Sciatic nerve (tissue), 2 donors: ENCODE results near the gene TMEM140. TPM values are rescaled to one million over a fixed set of nuclear protein-coding genes. Genes with fewer than 3 reads are reported as not detected.
"Not testable (repeated sequence)": the region's sequence is repeated elsewhere in the genome, so short reads cannot be mapped to it uniquely, and the experiment has no call there.

Source experiments
- ATAC-seq: fragments of 200-7000 bp; cut with Tn5 transposase; one replicate; pipeline ENCODE4 v1.9.1; 2020; ENCODE audit warnings: mild to moderate bottlenecking, moderate library complexity
- DNase-seq: peaks from one replicate; pipeline ENCODE4 v3.0.0-alpha.2; 2020; ENCODE audit warnings: low spot score
- intact Hi-C: fragments of 100-400 bp; cut with DNase I; formaldehyde crosslinking; loops from one replicate; pipeline ENCODE4 v1.14.2; 2022
- total RNA-seq: library from RNA; stranded (reverse); fragmentation: NEBNext Ultra II Directional; extraction: Animal tissue kit (Norgen Biotek cat#: 25700); gene quantifications from one replicate; pipeline ENCODE4 v1.2.1, GENCODE V29; 2021
- donor health status: DM: no; HTN: no; CAD: no.
- donor health status: DM: no; HTN: no; CAD: no.

Gene TMEM140
- 29.4 TPM for total RNA-seq

DNA sequence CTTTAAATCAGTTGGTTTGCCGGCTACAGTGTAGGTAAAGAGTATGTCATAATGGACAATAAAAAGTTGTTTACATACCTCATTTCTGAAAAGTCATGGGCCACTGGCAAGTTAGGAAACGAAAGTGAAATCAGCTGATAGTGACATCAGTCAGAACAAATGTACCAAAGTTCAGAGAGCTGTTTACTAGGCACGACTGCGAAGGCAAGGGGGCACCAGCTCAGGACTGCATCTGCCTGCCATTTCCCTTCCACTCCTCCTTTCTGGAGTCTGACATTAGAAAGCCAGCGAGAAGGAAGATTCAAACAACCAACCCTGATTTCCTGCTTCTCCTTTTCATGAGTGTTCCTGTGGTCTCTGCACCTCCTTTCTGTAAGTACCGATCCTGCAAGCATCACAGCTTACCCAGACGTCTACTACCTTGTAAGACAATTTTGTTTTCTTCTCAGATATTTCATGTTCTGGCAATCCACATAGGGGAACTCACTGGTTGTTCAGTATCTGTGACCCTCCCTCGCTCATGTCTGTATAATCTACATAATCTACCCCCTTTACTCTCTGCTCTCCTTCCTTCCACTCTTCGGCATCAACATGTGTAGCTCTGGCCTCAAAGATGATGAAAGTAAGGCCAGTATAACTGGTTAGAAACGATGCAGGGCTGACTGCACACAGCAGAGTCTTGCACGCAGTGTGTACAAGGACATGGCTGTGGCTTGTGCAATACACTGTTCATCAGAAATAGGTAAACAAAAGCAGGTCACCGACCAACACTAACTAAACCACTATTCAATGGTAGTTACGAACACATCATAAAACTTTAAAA, at the start of gene TMEM140:
Gene TMEM140 (plus strand): TSS at position 174 of the 823 bp plus-strand sequence. CDS start 16,370 bp downstream, outside the sequence.
- ATAC-seq = peak; percentile 94
- intact Hi-C loops = no loop called here
- no peak for DNase-seq

- ATAC-seq (no peak), DNase-seq (no peak)
- intact Hi-C loops = no loop called here
Measured at GRCh38 chr7:135098391-135098790, 49.5 kb upstream of the TMEM140 start.

DNA sequence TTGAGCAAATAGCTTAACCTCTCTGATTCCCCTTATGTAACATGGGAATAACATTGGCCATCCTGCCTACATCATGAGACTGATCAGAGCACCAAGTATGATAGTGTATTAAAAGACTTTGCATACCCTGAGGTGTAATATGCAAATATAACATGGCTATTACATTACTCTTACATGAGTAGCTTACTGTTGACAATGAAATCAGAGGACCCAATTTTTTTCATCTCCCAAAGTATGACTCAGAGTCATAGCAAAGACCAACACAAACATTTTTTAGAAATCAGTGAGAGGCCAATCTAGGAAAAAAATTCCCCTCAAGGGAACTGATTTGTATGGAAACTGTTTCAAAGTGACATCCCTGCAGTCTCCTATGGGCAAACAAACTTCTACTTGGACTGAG, 47.0 kb upstream of the TMEM140 start:
- DNase-seq (no peak), ATAC-seq (no peak)
- intact Hi-C loops = no loop called here

GRCh38 chr7:135102372-135102771, 45.5 kb upstream of the TMEM140 start:
- DNase-seq = no peak
- no peak for ATAC-seq
- intact Hi-C loops = no loop called here

DNA sequence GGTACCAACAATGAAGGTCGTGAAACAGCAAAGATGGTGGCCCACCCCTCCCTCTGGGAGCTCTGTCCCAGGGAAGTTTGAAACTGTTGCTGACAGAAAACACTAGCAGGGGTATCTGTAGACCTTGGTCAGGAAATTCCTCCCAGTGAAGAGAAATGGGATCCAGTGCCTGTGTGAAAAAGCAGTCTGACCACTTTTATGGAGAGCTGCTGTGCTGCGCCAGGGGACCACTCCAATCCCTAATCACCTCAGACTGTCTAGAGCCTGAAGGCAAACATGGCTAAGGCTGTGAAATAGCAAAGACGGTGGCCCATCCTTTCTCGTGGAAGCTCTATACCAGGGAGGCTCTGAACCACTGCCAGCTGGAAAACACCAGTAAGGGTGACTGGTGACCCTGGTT, 38.3 kb upstream of the TMEM140 start:
- ATAC-seq (no peak), DNase-seq (no peak)
- intact Hi-C loops = no loop called here

- ATAC-seq (no peak), DNase-seq (no peak)
- intact Hi-C loops = no loop called here
Measured at GRCh38 chr7:135109976-135110375, 37.9 kb upstream of the TMEM140 start.

DNA sequence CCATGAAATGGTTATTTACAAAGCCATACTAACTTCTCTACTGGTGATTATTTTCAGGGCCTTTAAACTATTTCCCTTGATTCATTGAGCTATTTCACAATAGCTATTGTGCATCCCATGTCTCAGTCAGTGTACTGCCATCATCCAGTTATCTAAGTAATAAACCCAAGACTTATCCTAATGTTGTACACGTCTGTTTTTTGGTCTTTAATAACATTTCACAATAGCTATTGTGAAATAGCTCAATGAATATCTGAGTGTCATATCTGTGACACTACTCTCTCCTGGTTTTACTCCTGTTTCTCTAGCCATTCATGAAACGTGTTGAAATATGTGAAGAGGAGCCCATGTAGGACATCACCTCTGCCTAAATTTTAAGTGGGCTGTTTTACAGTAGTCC, 36.5 kb upstream of the TMEM140 start:
- peak; percentile 41 for ATAC-seq
- intact Hi-C loops = no loop called here

GRCh38 chr7:135114622-135115021, 33.2 kb upstream of the TMEM140 start:
- DNase-seq = no peak
- intact Hi-C loops = no loop called here
- no peak for ATAC-seq

More for the DNA sequence above, 36.5 kb upstream of the TMEM140 start:
- DNase-seq = no peak

- ATAC-seq (no peak), DNase-seq (no peak)
- intact Hi-C loops = no loop called here
Measured at GRCh38 chr7:135117096-135117495, 30.8 kb upstream of the TMEM140 start.

- no peak for ATAC-seq
- intact Hi-C loops = no loop called here
- DNase-seq = no peak
Measured at GRCh38 chr7:135121868-135122267, 26.0 kb upstream of the TMEM140 start.

DNA sequence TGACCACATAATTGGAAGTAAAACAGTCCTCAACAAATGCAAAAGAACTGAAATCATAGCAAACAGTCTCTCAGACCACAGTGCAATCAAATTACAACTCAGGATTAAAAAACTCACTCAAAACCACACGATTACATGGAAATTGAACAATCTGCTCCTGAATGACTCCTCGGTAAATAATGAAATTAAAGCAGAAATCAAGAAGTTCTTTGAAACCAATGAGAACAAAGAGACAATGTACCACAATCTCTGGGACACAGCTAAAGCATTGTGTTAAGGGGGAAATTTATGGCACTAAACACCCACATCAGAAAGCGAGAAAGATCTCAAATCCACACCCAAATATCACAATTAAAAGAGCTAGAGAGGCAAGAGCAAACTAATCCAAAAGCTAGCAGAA, 23.2 kb upstream of the TMEM140 start:
- DNase-seq, intact Hi-C loops, ATAC-seq: not testable (repeated sequence)

GRCh38 chr7:135128931-135129330, 18.9 kb upstream of the TMEM140 start:
- no peak for DNase-seq
- intact Hi-C loops = no loop called here
- ATAC-seq = no peak

DNA sequence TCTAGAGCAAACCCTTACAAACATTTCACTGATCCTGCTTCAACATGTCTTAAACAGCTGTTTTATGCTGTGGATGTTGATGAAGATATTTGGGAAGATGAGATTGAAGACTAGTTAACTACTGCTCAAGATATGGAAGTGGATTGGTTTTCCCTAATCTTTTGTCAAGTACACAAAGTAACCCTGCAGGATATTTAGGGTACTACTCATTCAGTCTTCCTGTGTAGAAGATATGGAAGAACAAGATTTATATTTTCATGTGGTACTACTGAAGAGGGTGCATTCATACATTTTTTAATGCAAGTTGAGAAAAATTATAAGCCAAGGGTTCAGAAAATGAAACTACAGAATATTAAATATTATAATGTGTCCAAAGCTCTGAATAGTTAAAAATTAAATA, 18.3 kb upstream of the TMEM140 start:
- ATAC-seq = no peak
- intact Hi-C loops = no loop called here
- DNase-seq = no peak

- DNase-seq (no peak), ATAC-seq (no peak)
- intact Hi-C loops = no loop called here
Measured at GRCh38 chr7:135143885-135144668, 3.8 kb upstream of the TMEM140 start.

DNA sequence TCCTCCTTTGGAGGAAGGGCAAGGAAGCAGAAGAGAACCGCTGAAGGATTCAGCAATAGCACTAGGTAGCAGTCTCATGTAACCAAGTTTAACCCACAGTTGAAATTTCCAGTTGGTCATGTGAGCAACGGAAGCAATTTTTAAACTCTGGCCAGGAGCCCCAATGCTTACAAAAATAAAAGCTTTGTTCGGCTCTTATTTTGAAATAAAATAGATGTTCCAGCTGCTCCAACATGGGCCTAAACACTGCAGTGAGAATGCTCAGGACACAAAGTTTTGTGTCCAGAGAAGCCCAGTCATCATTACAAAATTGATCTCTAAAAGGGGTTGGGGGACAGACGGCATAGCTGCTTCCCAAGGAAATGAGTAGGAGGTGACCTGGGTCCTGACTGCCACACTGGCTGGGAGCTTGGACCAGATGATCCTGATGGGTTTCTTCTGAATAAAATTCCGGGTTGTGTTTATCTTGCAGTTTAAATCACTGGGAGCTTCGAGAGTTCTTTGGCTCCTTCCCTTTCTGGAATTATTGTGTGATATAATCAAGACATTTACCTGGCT, 452 bp upstream of the TMEM140 start:
- ATAC-seq = peak; percentile 69
- no peak for DNase-seq
- intact Hi-C loops = no loop called here

- ATAC-seq (no peak), DNase-seq (no peak)
- intact Hi-C loops = no loop called here
Measured at GRCh38 chr7:135150072-135150782, 2.4 kb downstream of the TMEM140 start.

DNA sequence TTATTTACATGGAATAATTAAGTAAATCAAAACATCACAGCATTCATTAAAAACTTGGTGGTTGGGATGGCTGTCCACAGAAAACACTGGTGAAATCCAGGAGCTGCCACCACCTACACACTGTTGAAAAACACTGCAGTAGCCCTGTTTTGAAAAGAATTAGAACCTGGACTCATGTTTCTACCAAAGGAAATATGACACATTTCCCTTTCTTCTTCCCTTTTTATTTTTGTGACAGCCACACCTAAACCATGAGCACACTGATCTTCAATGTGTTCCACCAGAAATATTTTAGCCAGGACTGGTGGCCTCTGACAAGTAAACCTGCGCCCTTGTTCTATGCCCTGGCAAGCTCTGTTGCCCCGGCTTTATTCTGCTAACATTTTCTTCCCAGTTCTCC, 3.3 kb downstream of the TMEM140 start:
- intact Hi-C loops = no loop called here
- no peak for ATAC-seq
- no peak for DNase-seq

DNA sequence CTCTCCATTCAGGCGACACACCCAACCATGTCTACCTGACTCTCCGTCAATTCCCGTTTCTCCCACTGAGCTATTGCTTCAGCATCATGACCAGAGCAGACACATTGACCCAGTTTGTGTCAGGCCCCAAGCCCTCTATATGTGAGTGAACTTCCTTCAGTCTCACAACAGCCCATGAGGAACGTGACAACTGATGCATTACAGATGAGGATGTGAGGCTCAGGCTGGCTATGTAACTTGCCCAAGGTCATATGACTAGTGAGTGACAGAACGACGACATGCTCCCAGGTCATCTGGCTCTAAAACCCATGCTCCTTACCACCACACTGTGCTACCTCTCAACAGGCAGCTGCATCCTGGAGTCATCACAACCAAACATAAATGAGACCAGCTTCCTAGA, 3.7 kb downstream of the TMEM140 start:
- DNase-seq (no peak), ATAC-seq (peak; percentile 31)
- intact Hi-C loops = no loop called here

DNA sequence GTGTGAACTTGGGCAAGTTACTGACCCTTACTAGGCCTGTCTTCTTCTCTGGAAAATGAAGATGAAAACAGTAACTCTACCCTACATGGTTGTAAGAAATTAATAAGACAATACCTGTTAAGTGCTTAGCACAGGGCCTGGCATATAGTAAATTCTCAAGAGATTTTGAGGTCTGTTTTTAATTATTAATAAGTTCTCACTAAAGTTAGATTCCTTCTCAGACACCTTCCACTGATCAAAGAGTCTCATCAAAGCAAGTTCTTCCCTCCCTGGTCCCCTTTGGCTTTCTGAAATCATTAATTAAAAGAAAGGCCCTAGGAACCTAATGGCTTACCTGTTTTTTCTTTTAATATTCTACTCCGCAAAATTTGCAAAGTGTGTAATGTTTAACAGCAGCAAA, 4.6 kb downstream of the TMEM140 start:
- ATAC-seq = no peak
- intact Hi-C loops = no loop called here
- DNase-seq = no peak
